Pancreas (tissue), 10 donors: ENCODE measurements around the gene ZNF627. TPM values are rescaled to one million over a fixed set of nuclear protein-coding genes. Genes with fewer than 3 reads are reported as not detected.

Experiments used
- ATAC-seq, 4 donors: fragments of 200-7000 bp; cut with Tn5 transposase; one replicate each; pipeline versions ENCODE4 v1.8.0 to v1.9.1; 2020; ENCODE audit warnings: mild to moderate bottlenecking in 4 of 4, moderate library complexity in 4 of 4
- DNase-seq, 6 donors: peaks; one replicate each; pipeline ENCODE4 v3.0.0-alpha.2; 2020
- FAIRE-seq: peaks from 2 replicates; lab custom pipeline; 2012; peaks lifted over from hg19 to GRCh38; lab: Jason Lieb, UNC
- H3K27ac ChIP-seq, 4 donors: fragments of 200-600 bp; sonication (generic); 1 replicate in 3 of 4; 2 replicates in 1 of 4; pipeline versions ENCODE4 v1.5.0 to v1.8.0; 2020
- H3K27me3 ChIP-seq, 4 donors: fragments of 200-600 bp; one replicate each; pipeline ENCODE4 v1.8.0; 2021
- H3K36me3 ChIP-seq, 3 donors: fragments of 200-600 bp; sonication (generic) in 1 of 3; one replicate each; pipeline versions ENCODE4 v1.5.0 to v1.8.0; 2020 to 2021
- H3K4me1 ChIP-seq, 3 donors: fragments of 200-600 bp; one replicate each; pipeline ENCODE4 v1.8.0; 2021
- H3K4me3 ChIP-seq, 4 donors: fragments of 200-600 bp; sonication (generic) in 2 of 4; one replicate each; pipeline versions ENCODE4 v1.5.0 to v1.8.0; 2020 to 2021
- H3K9me3 ChIP-seq, 4 donors: fragments of 200-600 bp; one replicate each; pipeline ENCODE4 v1.8.0; 2021
- WGBS, 2 donors: extraction: QIAGEN DNeasy Blood & Tissue Kit; methylation state at CpG; one replicate each; pipeline ENCODE4 v1.1.7; 2013; 5-methylcytosine and 5-hydroxymethylcytosine counted together
- intact Hi-C, 3 donors: fragments of 100-400 bp; cut with DNase I; formaldehyde crosslinking; loops; one replicate each; pipeline versions ENCODE4 v1.11.1 to v1.14.2; 2022
- polyA plus RNA-seq, 2 donors: library from polyadenylated mRNA; stranded (reverse); fragments of 200-250 nt; gene quantifications; one replicate each; pipeline ENCODE4 v1.2.3, GENCODE V29; 2013
- total RNA-seq, 6 donors: library from RNA; stranded (reverse); fragmentation: NEBNext Ultra II Directional in 4 of 6; extraction: Animal tissue kit (Norgen Biotek cat#: 25700) in 4 of 6; gene quantifications; one replicate each; pipeline versions ENCODE4 v1.2.1 to v1.2.4, GENCODE V29; 2021 to 2023
- TF ChIP-seq, protein P1 (sequence below), 4 donors: fragments of 200-600 bp; sonication (generic) in 3 of 4; IDR thresholded peaks; one replicate each; pipeline versions ENCODE4 v1.5.0 to v1.8.0; 2021; ENCODE audit warnings: antibody characterized with exemption in 4 of 4
- donor health status: healthy with polysubstance abuse.
- donor health status: DM: no; HTN: no; CAD: no; lungs with moderate emphysema.
- donor health status: DM: no; HTN: no; CAD: no.
- donor health status: control.
- donor health status: control.
- donor health status: Bipolar disorder and iron deficiency.
- donor health status: DM: yes; HTN: yes; CAD: no.
- donor health status: DM: no; HTN: no; CAD: no.
- donor health status: DM: no; HTN: no; CAD: no.
- donor health status: DM: yes; HTN: yes; CAD: no.

The ZNF627 gene
- total and polyA plus RNA-seq, 8 donors, result 4.4 to 8.5 (median 5.8) TPM

DNA sequence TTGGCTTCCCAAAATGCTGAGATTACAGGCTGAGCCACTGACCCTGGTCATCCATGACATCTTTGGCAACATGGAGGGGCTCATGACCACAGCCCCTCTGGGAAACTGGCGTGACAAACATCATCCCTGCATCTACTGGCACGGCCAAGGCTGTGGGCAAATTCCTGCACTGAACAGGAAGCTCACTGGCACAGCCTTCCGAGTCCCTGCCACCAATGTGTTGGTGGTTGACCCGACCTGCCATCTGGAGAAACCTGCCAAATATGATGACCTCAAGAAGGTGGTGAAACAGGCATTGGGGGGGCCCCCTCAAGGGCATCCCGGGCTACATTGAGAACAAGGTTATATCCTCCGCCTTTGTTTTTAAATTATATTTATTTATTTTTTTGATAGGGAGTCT, 11.0 kb upstream of the ZNF627 start:
- Histone ChIP-seq H3K36me3 (no peaks in the 10 kb centered on the region), H3K27ac (no peak overlapping the region), H3K4me1 (peaks cover 0 to 7% (median 0%) of the 10 kb centered on the region in 3 donors), H3K9me3 (no peaks in the 10 kb centered on the region), H3K4me3 (no peak overlapping the region), H3K27me3 (no peaks in the 10 kb centered on the region)
- TF ChIP-seq, protein P1, sequence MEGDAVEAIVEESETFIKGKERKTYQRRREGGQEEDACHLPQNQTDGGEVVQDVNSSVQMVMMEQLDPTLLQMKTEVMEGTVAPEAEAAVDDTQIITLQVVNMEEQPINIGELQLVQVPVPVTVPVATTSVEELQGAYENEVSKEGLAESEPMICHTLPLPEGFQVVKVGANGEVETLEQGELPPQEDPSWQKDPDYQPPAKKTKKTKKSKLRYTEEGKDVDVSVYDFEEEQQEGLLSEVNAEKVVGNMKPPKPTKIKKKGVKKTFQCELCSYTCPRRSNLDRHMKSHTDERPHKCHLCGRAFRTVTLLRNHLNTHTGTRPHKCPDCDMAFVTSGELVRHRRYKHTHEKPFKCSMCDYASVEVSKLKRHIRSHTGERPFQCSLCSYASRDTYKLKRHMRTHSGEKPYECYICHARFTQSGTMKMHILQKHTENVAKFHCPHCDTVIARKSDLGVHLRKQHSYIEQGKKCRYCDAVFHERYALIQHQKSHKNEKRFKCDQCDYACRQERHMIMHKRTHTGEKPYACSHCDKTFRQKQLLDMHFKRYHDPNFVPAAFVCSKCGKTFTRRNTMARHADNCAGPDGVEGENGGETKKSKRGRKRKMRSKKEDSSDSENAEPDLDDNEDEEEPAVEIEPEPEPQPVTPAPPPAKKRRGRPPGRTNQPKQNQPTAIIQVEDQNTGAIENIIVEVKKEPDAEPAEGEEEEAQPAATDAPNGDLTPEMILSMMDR (IDR thresholded peaks at IDR 0.05), result no peak
- ATAC-seq (no peak), DNase-seq (no peak), FAIRE-seq (no peak)
- 66 to 73% methylated on average over 6 of the region's 6 CpGs for WGBS, 2 donors
- intact Hi-C loops, result no loop called here

DNA sequence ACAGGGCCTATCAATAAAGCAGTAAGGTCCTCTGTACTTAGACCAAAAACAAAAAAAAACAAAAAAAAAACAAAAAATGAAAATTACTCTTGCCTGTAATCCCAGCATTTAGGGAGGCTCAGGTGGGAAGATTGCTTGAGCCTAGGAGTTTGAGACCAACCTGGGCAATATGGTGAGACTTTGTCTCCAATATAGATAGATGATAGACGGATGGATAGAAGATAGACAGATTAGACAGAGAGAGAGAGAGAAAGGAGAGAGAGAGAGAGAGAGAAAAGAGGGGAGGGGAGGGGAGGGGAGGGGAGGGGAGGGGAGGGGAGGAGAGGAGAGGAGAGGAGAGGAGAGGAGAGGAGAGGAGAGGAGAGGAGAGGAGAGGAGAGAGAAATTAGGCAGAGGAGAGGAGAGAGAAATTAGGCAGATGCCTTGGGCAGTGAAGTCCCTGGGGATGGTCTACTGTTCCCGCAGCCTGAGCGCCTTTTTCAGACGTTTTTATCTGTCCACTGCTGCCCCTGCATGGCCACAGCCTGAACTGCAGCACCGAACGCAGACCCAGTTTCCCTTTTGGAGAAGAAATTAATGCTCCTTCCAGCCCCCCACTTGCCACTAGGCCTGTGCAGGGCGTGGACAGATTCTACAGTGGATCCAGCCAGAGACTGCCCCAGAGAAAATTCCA, 9.8 kb upstream of the ZNF627 start:
- TF ChIP-seq, protein P1 (IDR thresholded peaks at IDR 0.05), result peak; percentile 47 to 78 (median 76)
- FAIRE-seq (no peak), DNase-seq (peak in 5 of 6 donors; percentile 52 to 85 (median 72)), ATAC-seq (peak; percentile 84 to 99 (median 97))
- Histone ChIP-seq H3K27me3 (no peaks in the 10 kb centered on the region), H3K9me3 (no peaks in the 10 kb centered on the region), H3K36me3 (no peaks in the 10 kb centered on the region), H3K4me3 (no peak overlapping the region), H3K27ac (no peak overlapping the region), H3K4me1 (peaks cover 0 to under 1% (median 0%) of the 10 kb centered on the region in 3 donors)
- intact Hi-C loops, result no loop called here
- WGBS, 2 donors, result 2 to 6% methylated on average over 7 of the region's 7 CpGs

DNA sequence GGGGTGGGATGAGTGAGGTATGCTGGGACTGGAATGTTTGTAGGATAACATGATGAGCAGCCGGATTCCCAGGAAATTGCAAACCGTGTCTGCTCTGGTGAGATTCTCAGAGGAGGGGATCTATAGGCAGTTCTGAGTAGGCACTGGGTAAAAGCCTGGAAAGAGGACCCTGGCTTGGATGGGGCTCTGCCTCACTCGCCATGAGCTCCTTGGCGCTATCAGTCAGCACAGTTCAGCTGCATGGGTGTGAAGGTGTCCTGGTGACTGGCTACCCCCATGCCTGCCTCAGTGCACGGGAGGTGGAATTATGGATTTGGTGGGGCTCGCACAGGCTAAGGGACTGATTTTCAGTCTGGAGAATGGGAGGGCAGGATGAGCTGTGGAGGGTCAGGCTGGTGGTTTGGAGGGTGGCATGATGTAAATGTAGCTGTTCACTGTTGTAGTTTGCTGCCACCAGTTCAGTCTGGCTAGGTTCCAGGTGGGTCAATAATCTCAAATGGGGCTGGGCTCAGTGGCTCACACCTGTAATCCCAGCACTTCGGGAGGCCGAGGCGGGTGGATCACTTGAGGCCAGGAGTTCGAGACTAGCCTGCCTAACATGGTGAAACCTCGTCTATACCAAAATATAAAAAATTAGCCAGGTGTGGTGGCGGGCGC, 9.2 kb upstream of the ZNF627 start:
- TF ChIP-seq, protein P1 (IDR thresholded peaks at IDR 0.05), result peak in 1 of 4 donors; percentile 5
- Histone ChIP-seq H3K4me1 (no peaks in the 10 kb centered on the region), H3K9me3 (no peaks in the 10 kb centered on the region), H3K36me3 (no peaks in the 10 kb centered on the region), H3K27ac (no peak overlapping the region), H3K27me3 (no peaks in the 10 kb centered on the region), H3K4me3 (no peak overlapping the region)
- WGBS, 2 donors, result 38 to 39% methylated on average over 13 of the region's 13 CpGs
- ATAC-seq (peak; percentile 37 to 52 (median 48)), FAIRE-seq (no peak), DNase-seq (no peak)
- intact Hi-C loops, result no loop called here

DNA sequence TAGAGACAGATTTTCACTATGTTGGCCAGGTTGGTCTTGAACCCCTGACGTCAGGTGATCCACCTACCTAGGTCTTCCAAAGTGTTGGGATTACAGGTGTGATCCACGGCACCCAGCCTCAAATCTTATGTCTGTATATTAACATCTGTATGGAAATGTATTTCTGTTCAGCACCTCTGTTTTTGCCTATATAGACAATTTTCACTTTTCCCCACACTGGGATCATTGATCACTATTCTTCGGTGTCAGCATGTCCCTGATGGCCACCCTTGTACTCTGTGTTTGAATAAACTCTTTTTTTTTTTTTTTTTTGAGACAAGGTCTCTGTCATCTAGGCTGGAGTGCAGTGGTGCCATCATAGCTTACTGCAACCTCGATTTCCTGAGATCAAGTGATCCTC, 3.2 kb upstream of the ZNF627 start:
- no peak for ATAC-seq
- intact Hi-C loops, result no loop called here

More for the DNA sequence above, 3.2 kb upstream of the ZNF627 start:
- FAIRE-seq (no peak), DNase-seq (no peak)
- TF ChIP-seq, protein P1 (IDR thresholded peaks at IDR 0.05), result no peak
- WGBS, 2 donors, result 76 to 80% methylated on average over 4 of the region's 4 CpGs
- Histone ChIP-seq H3K4me3 (no peak overlapping the region), H3K27ac (no peak overlapping the region), H3K36me3 (no peaks in the 10 kb centered on the region), H3K9me3 (no peaks in the 10 kb centered on the region), H3K4me1 (peaks cover 4 to 11% (median 7%) of the 10 kb centered on the region in 3 donors), H3K27me3 (no peaks in the 10 kb centered on the region)
